Measurements from ENCODE around the gene DYRK3.

DNA sequence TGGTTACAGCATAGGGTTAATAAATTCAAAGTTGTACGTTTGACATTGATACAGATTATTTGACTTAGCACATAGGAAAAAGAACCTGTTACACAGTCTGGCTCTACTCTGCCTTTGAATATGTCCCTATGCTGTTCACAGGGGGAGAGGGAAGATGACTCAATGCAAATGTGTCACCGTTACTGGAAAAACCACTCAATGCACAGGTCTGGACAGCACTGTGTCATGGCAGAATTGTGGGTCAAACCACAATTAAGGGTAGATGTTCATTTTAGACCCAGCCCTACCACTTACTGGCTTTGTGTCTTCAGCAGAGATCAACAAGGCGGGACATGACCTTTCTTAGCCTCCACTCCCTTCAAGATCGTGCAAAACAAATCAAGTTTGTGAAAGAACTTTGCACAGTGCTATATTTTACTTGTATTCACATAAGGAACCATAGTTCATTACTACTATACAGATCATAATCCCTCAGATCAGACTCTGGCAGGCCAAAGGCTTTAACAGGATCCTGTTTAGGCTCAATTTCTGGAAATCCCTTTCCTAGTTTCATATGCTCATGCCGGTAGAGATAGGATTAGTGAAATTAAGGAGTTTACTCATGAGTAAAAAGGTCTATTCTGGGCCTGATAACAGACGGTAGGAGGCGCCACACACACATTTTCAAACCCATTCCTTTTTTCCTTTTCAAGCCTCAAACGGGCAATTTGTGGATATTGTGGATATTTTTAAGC is 45.1 kb upstream of the DYRK3 start:
- TF ChIP-seq EP300 (IDR thresholded peaks at IDR 0.05) (no peak), POLR2A (IDR thresholded peaks at IDR 0.05) (no peak), POLR2AphosphoS5 (IDR thresholded peaks at IDR 0.05) (no peak)
- TF ChIP-seq, protein P1, sequence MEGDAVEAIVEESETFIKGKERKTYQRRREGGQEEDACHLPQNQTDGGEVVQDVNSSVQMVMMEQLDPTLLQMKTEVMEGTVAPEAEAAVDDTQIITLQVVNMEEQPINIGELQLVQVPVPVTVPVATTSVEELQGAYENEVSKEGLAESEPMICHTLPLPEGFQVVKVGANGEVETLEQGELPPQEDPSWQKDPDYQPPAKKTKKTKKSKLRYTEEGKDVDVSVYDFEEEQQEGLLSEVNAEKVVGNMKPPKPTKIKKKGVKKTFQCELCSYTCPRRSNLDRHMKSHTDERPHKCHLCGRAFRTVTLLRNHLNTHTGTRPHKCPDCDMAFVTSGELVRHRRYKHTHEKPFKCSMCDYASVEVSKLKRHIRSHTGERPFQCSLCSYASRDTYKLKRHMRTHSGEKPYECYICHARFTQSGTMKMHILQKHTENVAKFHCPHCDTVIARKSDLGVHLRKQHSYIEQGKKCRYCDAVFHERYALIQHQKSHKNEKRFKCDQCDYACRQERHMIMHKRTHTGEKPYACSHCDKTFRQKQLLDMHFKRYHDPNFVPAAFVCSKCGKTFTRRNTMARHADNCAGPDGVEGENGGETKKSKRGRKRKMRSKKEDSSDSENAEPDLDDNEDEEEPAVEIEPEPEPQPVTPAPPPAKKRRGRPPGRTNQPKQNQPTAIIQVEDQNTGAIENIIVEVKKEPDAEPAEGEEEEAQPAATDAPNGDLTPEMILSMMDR (IDR thresholded peaks at IDR 0.05) = no peak
